KMS-11 (cell line): ENCODE results near the gene STAT4.

Experiments used
- H2AFZ ChIP-seq: fragments of 200-600 bp; sonication (generic); 2 replicates; pipeline ENCODE4 v1.6.1; 2016; ENCODE audit warnings: antibody characterized with exemption, mixed run types, low read depth
- H3K27ac ChIP-seq: fragments of 200-600 bp; sonication (generic); 2 replicates; pipeline ENCODE4 v1.6.1; 2016; ENCODE audit warnings: mild to moderate bottlenecking, mixed run types
- H3K27me3 ChIP-seq: fragments of 200-600 bp; sonication (generic); 2 replicates; pipeline ENCODE4 v1.6.1; 2017; ENCODE audit warnings: mild to moderate bottlenecking, low read depth, mixed run types, moderate library complexity; ENCODE audit not compliant: insufficient read depth
- H3K36me3 ChIP-seq: fragments of 200-600 bp; sonication (generic); 2 replicates; pipeline ENCODE4 v1.6.1; 2017; ENCODE audit warnings: mild to moderate bottlenecking, mixed run types; ENCODE audit not compliant: insufficient read depth
- H3K4me1 ChIP-seq: fragments of 200-600 bp; sonication (generic); 2 replicates; pipeline ENCODE4 v1.6.1; 2016; ENCODE audit warnings: mild to moderate bottlenecking, low read depth, mixed run types; ENCODE audit not compliant: poor library complexity, severe bottlenecking
- H3K4me2 ChIP-seq: fragments of 200-600 bp; sonication (generic); 2 replicates; pipeline ENCODE4 v1.7.0; 2016; ENCODE audit warnings: mild to moderate bottlenecking, mixed run types
- H3K4me3 ChIP-seq: fragments of 200-600 bp; sonication (generic); IDR thresholded peaks from 2 replicates; pipeline ENCODE4 v1.6.1; 2017; ENCODE audit warnings: low read depth, low read length, mixed read lengths; ENCODE audit not compliant: insufficient read depth
- H3K79me2 ChIP-seq: fragments of 200-600 bp; sonication (generic); 2 replicates; pipeline ENCODE4 v1.6.1; 2016; ENCODE audit warnings: low read depth, mixed run types; ENCODE audit not compliant: insufficient read depth
- H3K9ac ChIP-seq: fragments of 200-600 bp; sonication (generic); 2 replicates; pipeline ENCODE4 v1.6.1; 2016; ENCODE audit warnings: mild to moderate bottlenecking, mixed run types
- H4K20me1 ChIP-seq: fragments of 200-600 bp; sonication (generic); 2 replicates; pipeline ENCODE4 v1.6.1; 2016; ENCODE audit warnings: mild to moderate bottlenecking, mixed run types; ENCODE audit not compliant: insufficient read depth
- TF ChIP-seq, protein P1 (sequence below): fragments of 200-600 bp; sonication (generic); conservative IDR thresholded peaks from 2 replicates; pipeline ENCODE4 v1.6.1; 2017; ENCODE audit warnings: low read depth, mild to moderate bottlenecking, antibody characterized with exemption, low read length, moderate library complexity, mixed read lengths

The STAT4 gene

GRCh38 chr2:191166111-191166755 lies 15.4 kb upstream of the STAT4 start:
- H2AFZ ChIP-seq, result no peak overlapping the region

GRCh38 chr2:191165176-191165643 lies 14.4 kb upstream of the STAT4 start:
- no peaks in the 10 kb centered on the region for H3K79me2 ChIP-seq

More at GRCh38 chr2:191166111-191166755, 15.4 kb upstream of the STAT4 start:
- Histone ChIP-seq H3K36me3 (no peaks in the 10 kb centered on the region), H3K4me1 (no peaks in the 10 kb centered on the region), H3K27ac (no peak overlapping the region), H3K9ac (no peak overlapping the region), H3K79me2 (no peaks in the 10 kb centered on the region), H3K4me2 (no peak overlapping the region), H3K4me3 (no peak overlapping the region), H3K27me3 (no peaks in the 10 kb centered on the region), H4K20me1 (no peaks in the 10 kb centered on the region)
- TF ChIP-seq, protein P1, sequence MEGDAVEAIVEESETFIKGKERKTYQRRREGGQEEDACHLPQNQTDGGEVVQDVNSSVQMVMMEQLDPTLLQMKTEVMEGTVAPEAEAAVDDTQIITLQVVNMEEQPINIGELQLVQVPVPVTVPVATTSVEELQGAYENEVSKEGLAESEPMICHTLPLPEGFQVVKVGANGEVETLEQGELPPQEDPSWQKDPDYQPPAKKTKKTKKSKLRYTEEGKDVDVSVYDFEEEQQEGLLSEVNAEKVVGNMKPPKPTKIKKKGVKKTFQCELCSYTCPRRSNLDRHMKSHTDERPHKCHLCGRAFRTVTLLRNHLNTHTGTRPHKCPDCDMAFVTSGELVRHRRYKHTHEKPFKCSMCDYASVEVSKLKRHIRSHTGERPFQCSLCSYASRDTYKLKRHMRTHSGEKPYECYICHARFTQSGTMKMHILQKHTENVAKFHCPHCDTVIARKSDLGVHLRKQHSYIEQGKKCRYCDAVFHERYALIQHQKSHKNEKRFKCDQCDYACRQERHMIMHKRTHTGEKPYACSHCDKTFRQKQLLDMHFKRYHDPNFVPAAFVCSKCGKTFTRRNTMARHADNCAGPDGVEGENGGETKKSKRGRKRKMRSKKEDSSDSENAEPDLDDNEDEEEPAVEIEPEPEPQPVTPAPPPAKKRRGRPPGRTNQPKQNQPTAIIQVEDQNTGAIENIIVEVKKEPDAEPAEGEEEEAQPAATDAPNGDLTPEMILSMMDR, result no peak

GRCh38 chr2:191158747-191159146 lies 8.0 kb upstream of the STAT4 start:
- no peaks in the 10 kb centered on the region for H3K79me2 ChIP-seq
- H3K9ac ChIP-seq, result no peak overlapping the region
- H2AFZ ChIP-seq, result no peak overlapping the region
- H3K27me3 ChIP-seq, result no peaks in the 10 kb centered on the region
- H3K4me2 ChIP-seq, result no peak overlapping the region
- H3K4me3 ChIP-seq, result no peak overlapping the region
- no peaks in the 10 kb centered on the region for H3K4me1 ChIP-seq
- no peak overlapping the region for H3K27ac ChIP-seq
- H3K36me3 ChIP-seq, result no peaks in the 10 kb centered on the region
- TF ChIP-seq, protein P1, result no peak
- no peaks in the 10 kb centered on the region for H4K20me1 ChIP-seq

More at GRCh38 chr2:191165176-191165643, 14.4 kb upstream of the STAT4 start:
- no peak overlapping the region for H3K4me3 ChIP-seq
- no peaks in the 10 kb centered on the region for H3K27me3 ChIP-seq
- H3K27ac ChIP-seq, result no peak overlapping the region
- 0 out of 2 replicates have a peak overlapping the region, but pooled peaks have one; percentile 2 for H2AFZ ChIP-seq
- H3K4me2 ChIP-seq, result no peak overlapping the region
- TF ChIP-seq, protein P1, result peak; percentile 87
- no peaks in the 10 kb centered on the region for H3K36me3 ChIP-seq
- no peaks in the 10 kb centered on the region for H4K20me1 ChIP-seq
- no peak overlapping the region for H3K9ac ChIP-seq
- no peaks in the 10 kb centered on the region for H3K4me1 ChIP-seq

DNA sequence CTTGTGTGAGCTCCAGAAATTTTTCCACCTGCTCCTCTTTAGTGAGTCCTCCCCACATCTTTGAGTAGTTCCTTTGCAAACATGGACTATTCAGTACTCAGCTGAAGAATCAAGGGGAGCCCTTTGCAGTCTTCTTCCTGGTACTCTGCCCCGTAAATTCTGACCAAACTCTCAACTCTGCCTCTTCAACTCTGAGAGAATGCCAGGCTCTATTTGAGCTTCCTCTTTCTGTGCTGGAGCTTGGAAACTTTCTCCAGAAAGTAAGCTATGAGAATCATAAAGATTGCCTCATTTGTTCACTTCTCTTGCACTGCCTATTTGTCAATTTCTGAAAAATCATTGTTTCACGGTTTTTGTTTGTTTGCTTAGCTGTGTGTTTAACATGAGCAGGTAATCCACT lies 7.4 kb upstream of the STAT4 start:
- H2AFZ ChIP-seq, result no peak overlapping the region
- no peaks in the 10 kb centered on the region for H3K79me2 ChIP-seq

More for the DNA sequence above, 7.4 kb upstream of the STAT4 start:
- no peaks in the 10 kb centered on the region for H3K36me3 ChIP-seq
- H3K4me1 ChIP-seq, result peaks cover 4% of the 10 kb centered on the region
- H3K27ac ChIP-seq, result no peak overlapping the region
- H3K27me3 ChIP-seq, result no peaks in the 10 kb centered on the region
- no peak overlapping the region for H3K4me3 ChIP-seq
- no peak overlapping the region for H3K9ac ChIP-seq
- H3K4me2 ChIP-seq, result no peak overlapping the region
- H4K20me1 ChIP-seq, result no peaks in the 10 kb centered on the region
- TF ChIP-seq, protein P1, result no peak
